ENCODE results near the gene RUNX3.
A peak's percentile ranks its signal among the peaks of the same experiment; 100 is the strongest.

RUNX3 gene

DNA sequence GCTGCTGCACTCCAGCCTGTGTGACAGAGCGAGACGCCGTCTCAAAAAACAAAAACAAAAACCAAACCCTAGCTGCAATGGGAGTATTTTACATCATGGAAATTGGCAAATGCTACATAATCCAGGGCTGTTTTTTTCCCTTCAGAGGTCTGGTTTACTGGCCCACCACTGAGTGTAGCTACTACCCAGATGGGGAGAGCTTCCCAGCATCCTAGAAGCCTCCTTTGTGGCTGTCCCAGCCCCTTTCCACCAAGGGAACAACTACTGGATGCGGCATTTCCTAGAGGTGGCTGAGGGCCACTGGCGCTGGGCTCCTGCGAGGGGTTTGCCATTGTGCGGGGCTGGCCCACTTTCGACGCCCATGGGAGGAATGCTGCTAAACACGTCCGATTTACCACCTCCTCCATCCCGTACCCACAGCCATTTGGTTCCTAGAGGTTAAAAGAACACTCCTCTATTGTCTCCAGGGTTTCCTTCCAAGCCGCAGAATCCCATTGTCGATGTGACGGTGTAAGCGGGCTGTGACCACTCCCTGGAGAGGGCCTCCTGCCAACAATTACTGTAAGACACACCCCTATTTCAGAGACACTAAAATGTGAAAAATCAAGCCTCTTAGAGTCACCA, 55.4 kb downstream of the RUNX3 start:
- no peaks in the 10 kb centered on the region for H3K36me3 ChIP-seq (ENCODE audit: control insufficient read depth in 1 of 2, insufficient read depth in 2 of 2, low read length in 2 of 2)
- H2AFZ ChIP-seq (ENCODE audit: insufficient read depth, low read length, poor library complexity): no peak overlapping the region
- peaks cover 0 to 7% of the 10 kb centered on the region in 2 experiments for H3K4me1 ChIP-seq (ENCODE audit: control insufficient read depth in 1 of 2, insufficient read depth in 2 of 2, low read length in 2 of 2)
- H4K8ac ChIP-seq (ENCODE audit: low read depth, low read length): no peak overlapping the region
- H3K4me3 ChIP-seq (ENCODE audit: low read depth, low read length): no peak overlapping the region
- no peak overlapping the region for H3K4ac ChIP-seq (ENCODE audit: low read depth, low read length)
- H3K18ac ChIP-seq (ENCODE audit: low read length): no peak overlapping the region
- DNase-seq: no peak
- no peak overlapping the region for H3K27ac ChIP-seq (ENCODE audit: low read depth, low read length)
- no peaks in the 10 kb centered on the region for H3K27me3 ChIP-seq (ENCODE audit: insufficient read depth, low read length)
- H3K14ac ChIP-seq (ENCODE audit: low read length): no peak overlapping the region
- no peaks in the 10 kb centered on the region for H3K79me1 ChIP-seq (ENCODE audit: low read length)
- H3K4me2 ChIP-seq (ENCODE audit: low read length): no peak overlapping the region
- H3K23ac ChIP-seq (ENCODE audit: low read length): no peak overlapping the region
- H2BK120ac ChIP-seq (ENCODE audit: insufficient read depth, low read length, poor library complexity): no peak overlapping the region
- H2BK5ac ChIP-seq (ENCODE audit: low read depth, low read length, poor library complexity): no peak overlapping the region
- no peak overlapping the region for H3K9ac ChIP-seq (ENCODE audit: low read length)
- no peaks in the 10 kb centered on the region for H3K9me3 ChIP-seq (ENCODE audit: insufficient read depth, low read depth, low read length)
- no peak overlapping the region for H2AK5ac ChIP-seq (ENCODE audit: low read length)
- no CpG with 5 or more reads among the region's 16 CpGs for WGBS (ENCODE audit: extremely low coverage, insufficient coverage, insufficient read length)
- H4K91ac ChIP-seq (ENCODE audit: low read depth, low read length): no peak overlapping the region
- H4K12ac ChIP-seq (ENCODE audit: low read depth, low read length): no peak overlapping the region
- no peaks in the 10 kb centered on the region for H3K79me2 ChIP-seq (ENCODE audit: control insufficient read depth, insufficient read depth, low read length, poor library complexity)
- H2BK12ac ChIP-seq (ENCODE audit: low read length): no peak overlapping the region

DNA sequence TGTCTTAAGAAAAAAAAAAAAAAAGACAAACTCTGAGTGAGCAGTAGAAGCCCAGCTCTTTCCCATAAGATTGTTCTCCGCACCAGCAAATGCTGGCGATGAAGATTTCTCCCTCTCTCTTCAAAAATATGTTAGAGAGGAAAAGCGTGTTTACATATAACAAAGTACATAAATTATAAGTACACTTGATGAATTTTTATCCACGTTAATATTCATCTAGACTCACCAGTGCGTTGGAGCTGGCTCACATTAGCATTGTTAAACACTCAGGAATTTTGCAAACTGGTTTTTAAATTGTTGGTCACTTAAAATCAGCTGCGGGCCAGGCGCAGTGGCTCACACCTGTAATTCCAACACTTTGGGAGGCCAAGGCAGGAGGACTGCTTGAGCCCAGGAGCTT, 56.0 kb downstream of the RUNX3 start:
- Histone ChIP-seq H3K27ac (ENCODE audit: low read depth, low read length) (no peak overlapping the region), H3K4ac (ENCODE audit: low read depth, low read length) (no peak overlapping the region), H3K18ac (ENCODE audit: low read length) (no peak overlapping the region), H3K4me2 (ENCODE audit: low read length) (no peak overlapping the region), H3K79me2 (ENCODE audit: control insufficient read depth, insufficient read depth, low read length, poor library complexity) (no peaks in the 10 kb centered on the region), H2BK120ac (ENCODE audit: insufficient read depth, low read length, poor library complexity) (no peak overlapping the region), H4K91ac (ENCODE audit: low read depth, low read length) (no peak overlapping the region), H3K36me3 (ENCODE audit: control insufficient read depth in 1 of 2, insufficient read depth in 2 of 2, low read length in 2 of 2) (no peaks in the 10 kb centered on the region), H3K9ac (ENCODE audit: low read length) (no peak overlapping the region), H3K4me3 (ENCODE audit: low read depth, low read length) (no peak overlapping the region), H3K14ac (ENCODE audit: low read length) (no peak overlapping the region), H4K12ac (ENCODE audit: low read depth, low read length) (no peak overlapping the region), H3K27me3 (ENCODE audit: insufficient read depth, low read length) (no peaks in the 10 kb centered on the region), H2AK5ac (ENCODE audit: low read length) (no peak overlapping the region), H3K79me1 (ENCODE audit: low read length) (no peaks in the 10 kb centered on the region), H3K4me1 (ENCODE audit: control insufficient read depth in 1 of 2, insufficient read depth in 2 of 2, low read length in 2 of 2) (peaks cover 0 to 4% of the 10 kb centered on the region in 2 experiments), H2AFZ (ENCODE audit: insufficient read depth, low read length, poor library complexity) (no peak overlapping the region), H3K23ac (ENCODE audit: low read length) (no peak overlapping the region), H2BK5ac (ENCODE audit: low read depth, low read length, poor library complexity) (no peak overlapping the region), H4K8ac (ENCODE audit: low read depth, low read length) (no peak overlapping the region), H3K9me3 (ENCODE audit: insufficient read depth, low read depth, low read length) (no peaks in the 10 kb centered on the region), H2BK12ac (ENCODE audit: low read length) (no peak overlapping the region)
- no CpG with 5 or more reads among the region's 7 CpGs for WGBS (ENCODE audit: extremely low coverage, insufficient coverage, insufficient read length)
- peak in 1 of 2 donors; percentile 43 for DNase-seq

DNA sequence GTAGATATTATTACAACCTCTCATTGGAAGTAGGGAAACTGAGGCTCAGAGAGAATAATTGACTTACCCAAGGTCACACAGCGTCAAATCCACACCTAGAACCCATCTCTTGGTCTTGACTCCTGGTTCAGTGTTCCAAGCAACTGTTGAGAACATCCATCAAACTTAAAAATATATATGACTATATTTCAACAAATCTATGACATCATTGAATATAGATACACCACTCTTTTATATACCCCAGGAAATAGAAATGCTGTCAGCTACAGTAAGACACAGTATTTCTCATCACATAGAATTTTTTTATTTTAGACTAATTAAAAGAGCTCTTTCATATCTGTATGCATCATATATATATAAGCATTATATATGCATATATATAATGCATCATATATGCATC, 56.9 kb downstream of the RUNX3 start:
- WGBS (ENCODE audit: extremely low coverage, insufficient coverage, insufficient read length): no CpG with 5 or more reads among the region's 1 CpG
- H2AK5ac ChIP-seq (ENCODE audit: low read length): no peak overlapping the region
- H3K79me2 ChIP-seq (ENCODE audit: control insufficient read depth, insufficient read depth, low read length, poor library complexity): no peaks in the 10 kb centered on the region
- no peak overlapping the region for H4K12ac ChIP-seq (ENCODE audit: low read depth, low read length)
- no peak overlapping the region for H3K27ac ChIP-seq (ENCODE audit: low read depth, low read length)
- no peak overlapping the region for H2BK5ac ChIP-seq (ENCODE audit: low read depth, low read length, poor library complexity)
- no peak for DNase-seq
- no peak overlapping the region for H2BK12ac ChIP-seq (ENCODE audit: low read length)
- no peaks in the 10 kb centered on the region for H3K27me3 ChIP-seq (ENCODE audit: insufficient read depth, low read length)
- H2BK120ac ChIP-seq (ENCODE audit: insufficient read depth, low read length, poor library complexity): no peak overlapping the region
- H3K79me1 ChIP-seq (ENCODE audit: low read length): no peaks in the 10 kb centered on the region
- no peak overlapping the region for H3K18ac ChIP-seq (ENCODE audit: low read length)
- H3K4me1 ChIP-seq (ENCODE audit: control insufficient read depth in 1 of 2, insufficient read depth in 2 of 2, low read length in 2 of 2): no peaks in the 10 kb centered on the region
- H3K4me3 ChIP-seq (ENCODE audit: low read depth, low read length): no peak overlapping the region
- no peaks in the 10 kb centered on the region for H3K36me3 ChIP-seq (ENCODE audit: control insufficient read depth in 1 of 2, insufficient read depth in 2 of 2, low read length in 2 of 2)
- no peak overlapping the region for H3K4me2 ChIP-seq (ENCODE audit: low read length)
- no peak overlapping the region for H3K14ac ChIP-seq (ENCODE audit: low read length)
- H3K4ac ChIP-seq (ENCODE audit: low read depth, low read length): no peak overlapping the region
- H3K9ac ChIP-seq (ENCODE audit: low read length): no peak overlapping the region
- no peaks in the 10 kb centered on the region for H3K9me3 ChIP-seq (ENCODE audit: insufficient read depth, low read depth, low read length)
- no peak overlapping the region for H3K23ac ChIP-seq (ENCODE audit: low read length)
- no peak overlapping the region for H4K91ac ChIP-seq (ENCODE audit: low read depth, low read length)
- H4K8ac ChIP-seq (ENCODE audit: low read depth, low read length): no peak overlapping the region
- H2AFZ ChIP-seq (ENCODE audit: insufficient read depth, low read length, poor library complexity): no peak overlapping the region

DNA sequence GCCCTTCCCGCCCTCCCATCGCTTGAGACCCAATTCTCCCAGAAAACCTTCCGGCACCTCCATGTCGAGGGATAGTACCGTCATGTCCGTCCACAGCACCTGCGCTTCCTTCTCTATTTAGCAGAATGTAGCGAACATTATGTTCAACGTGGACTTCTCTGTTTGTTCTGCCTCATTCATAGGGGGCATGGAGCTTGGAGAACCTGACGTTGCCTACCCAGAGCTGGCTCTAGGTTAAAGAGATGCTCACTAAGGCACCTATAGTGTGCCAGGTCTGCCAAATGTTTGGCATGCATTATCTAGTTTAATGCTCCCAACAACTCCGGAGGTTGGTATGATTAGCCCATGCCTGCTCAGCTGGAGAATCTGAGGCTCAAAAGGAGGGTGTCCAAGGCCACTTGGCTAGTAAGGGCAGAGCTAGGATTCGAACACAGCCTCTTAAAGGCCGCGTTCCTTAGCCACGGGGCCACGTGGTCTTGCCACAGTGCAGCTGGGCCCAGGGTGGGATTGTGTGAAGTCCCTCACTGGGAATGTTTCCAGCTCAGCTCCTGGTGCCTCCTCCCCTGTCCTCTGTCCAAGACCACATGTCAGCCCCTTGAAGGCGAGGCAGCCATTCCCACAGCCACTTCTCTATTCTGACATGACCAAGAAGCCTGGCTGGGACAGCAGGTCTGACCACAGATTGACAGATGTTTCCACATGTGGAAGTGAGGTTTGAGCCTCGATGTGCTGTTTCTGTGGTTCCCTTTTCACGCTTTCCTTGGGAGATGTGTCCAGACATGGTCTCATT, 57.8 kb downstream of the RUNX3 start:
- H3K27ac ChIP-seq (ENCODE audit: low read depth, low read length): no peak overlapping the region
- H3K18ac ChIP-seq (ENCODE audit: low read length): no peak overlapping the region
- no peaks in the 10 kb centered on the region for H3K4me1 ChIP-seq (ENCODE audit: control insufficient read depth in 1 of 2, insufficient read depth in 2 of 2, low read length in 2 of 2)
- no peak overlapping the region for H2BK5ac ChIP-seq (ENCODE audit: low read depth, low read length, poor library complexity)
- DNase-seq: no peak
- H2AK5ac ChIP-seq (ENCODE audit: low read length): no peak overlapping the region
- no peaks in the 10 kb centered on the region for H3K36me3 ChIP-seq (ENCODE audit: control insufficient read depth in 1 of 2, insufficient read depth in 2 of 2, low read length in 2 of 2)
- no peak overlapping the region for H3K23ac ChIP-seq (ENCODE audit: low read length)
- H2BK12ac ChIP-seq (ENCODE audit: low read length): no peak overlapping the region
- no peak overlapping the region for H3K4me2 ChIP-seq (ENCODE audit: low read length)
- no peak overlapping the region for H3K4me3 ChIP-seq (ENCODE audit: low read depth, low read length)
- no peak overlapping the region for H4K12ac ChIP-seq (ENCODE audit: low read depth, low read length)
- no peak overlapping the region for H3K9ac ChIP-seq (ENCODE audit: low read length)
- no peak overlapping the region for H3K14ac ChIP-seq (ENCODE audit: low read length)
- no peak overlapping the region for H4K91ac ChIP-seq (ENCODE audit: low read depth, low read length)
- no CpG with 5 or more reads among the region's 19 CpGs for WGBS (ENCODE audit: extremely low coverage, insufficient coverage, insufficient read length)
- no peaks in the 10 kb centered on the region for H3K9me3 ChIP-seq (ENCODE audit: insufficient read depth, low read depth, low read length)
- no peaks in the 10 kb centered on the region for H3K27me3 ChIP-seq (ENCODE audit: insufficient read depth, low read length)
- no peak overlapping the region for H4K8ac ChIP-seq (ENCODE audit: low read depth, low read length)
- H3K4ac ChIP-seq (ENCODE audit: low read depth, low read length): no peak overlapping the region
- H2AFZ ChIP-seq (ENCODE audit: insufficient read depth, low read length, poor library complexity): no peak overlapping the region
- H3K79me2 ChIP-seq (ENCODE audit: control insufficient read depth, insufficient read depth, low read length, poor library complexity): no peaks in the 10 kb centered on the region
- no peak overlapping the region for H2BK120ac ChIP-seq (ENCODE audit: insufficient read depth, low read length, poor library complexity)
- H3K79me1 ChIP-seq (ENCODE audit: low read length): no peaks in the 10 kb centered on the region

Data from trophoblast cell (in vitro differentiated cells and primary cell).